ENCODE data around the gene PSMD11. TPM values are rescaled to one million over a fixed set of nuclear protein-coding genes. Genes with fewer than 3 reads are reported as not detected.

PSMD11 gene
- total RNA-seq, 1 donor from 2014 or later = 200 TPM

DNA sequence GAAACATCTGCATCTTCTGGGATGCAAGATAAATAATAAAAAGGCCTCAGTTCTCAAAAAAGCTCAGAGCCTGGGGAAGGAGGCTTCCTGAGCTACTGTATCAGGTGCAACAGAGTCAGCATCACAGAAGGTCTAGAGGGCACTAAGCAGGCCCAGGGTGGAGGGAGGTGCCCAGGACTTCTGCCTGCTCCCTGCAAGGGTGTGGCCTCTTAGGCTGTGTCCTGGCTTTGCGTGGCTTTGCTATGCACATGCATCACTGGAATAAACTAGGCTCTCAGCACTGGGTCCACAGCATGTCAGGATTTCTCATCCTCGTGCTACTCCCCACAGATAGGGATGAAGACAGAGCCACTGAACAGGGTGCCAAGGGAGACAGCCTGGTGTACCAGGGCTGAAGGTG lies 68.0 kb downstream of the PSMD11 start:
- intact Hi-C loops (cut with micrococcal nuclease) = no loop called here
- Mint-ChIP-seq H3K4me1 (ENCODE audit: low read depth) (peaks cover 16% of the 10 kb centered on the region), H3K27ac (no peak overlapping the region), H3K27me3 (ENCODE audit: low read depth) (no peaks in the 10 kb centered on the region), H3K9me3 (no peaks in the 10 kb centered on the region), H3K4me3 (ENCODE audit: low read depth) (no peak overlapping the region), H3K36me3 (ENCODE audit: low read depth) (no peaks in the 10 kb centered on the region)
- no peak for DNase-seq (ENCODE audit: low spot score)

- DNase-seq (ENCODE audit: low spot score) = no peak
- Mint-ChIP-seq H3K36me3 (ENCODE audit: low read depth) (no peaks in the 10 kb centered on the region), H3K9me3 (no peaks in the 10 kb centered on the region), H3K4me1 (ENCODE audit: low read depth) (peaks cover 26% of the 10 kb centered on the region), H3K27ac (no peak overlapping the region), H3K27me3 (ENCODE audit: low read depth) (no peaks in the 10 kb centered on the region), H3K4me3 (ENCODE audit: low read depth) (no peak overlapping the region)
- intact Hi-C loops (cut with micrococcal nuclease) = no loop called here
These were observed 69.3 kb downstream of the PSMD11 start for GRCh38 chr17:32513579-32513978.

- no peaks in the 10 kb centered on the region for H3K27me3 Mint-ChIP-seq (ENCODE audit: low read depth)
- DNase-seq (ENCODE audit: low spot score) = no peak
- intact Hi-C loops (cut with micrococcal nuclease) = no loop called here
- no peak overlapping the region for H3K27ac Mint-ChIP-seq
- no peaks in the 10 kb centered on the region for H3K36me3 Mint-ChIP-seq (ENCODE audit: low read depth)
- no peak overlapping the region for H3K4me3 Mint-ChIP-seq (ENCODE audit: low read depth)
- peaks cover 33% of the 10 kb centered on the region for H3K4me1 Mint-ChIP-seq (ENCODE audit: low read depth)
- no peaks in the 10 kb centered on the region for H3K9me3 Mint-ChIP-seq
These were observed 70.3 kb downstream of the PSMD11 start for GRCh38 chr17:32514606-32515005.

GRCh38 chr17:32515677-32516383 lies 71.5 kb downstream of the PSMD11 start:
- Mint-ChIP-seq H3K27ac (no peak overlapping the region), H3K9me3 (no peaks in the 10 kb centered on the region), H3K27me3 (ENCODE audit: low read depth) (no peaks in the 10 kb centered on the region), H3K36me3 (ENCODE audit: low read depth) (no peaks in the 10 kb centered on the region), H3K4me3 (ENCODE audit: low read depth) (no peak overlapping the region), H3K4me1 (ENCODE audit: low read depth) (peaks cover 45% of the 10 kb centered on the region)
- intact Hi-C loops (cut with micrococcal nuclease) = loop anchor here (2.0 kb wide), 1 partner anchor 23 kb away; no protein-coding TSS in a partner anchor
- DNase-seq (ENCODE audit: low spot score) = no peak

- H3K36me3 Mint-ChIP-seq (ENCODE audit: low read depth) = peaks cover 3% of the 10 kb centered on the region
- no peaks in the 10 kb centered on the region for H3K9me3 Mint-ChIP-seq
- no peaks in the 10 kb centered on the region for H3K27me3 Mint-ChIP-seq (ENCODE audit: low read depth)
- no peak overlapping the region for H3K4me3 Mint-ChIP-seq (ENCODE audit: low read depth)
- no peak for DNase-seq (ENCODE audit: low spot score)
- intact Hi-C loops (cut with micrococcal nuclease) = loop anchor here (2.0 kb wide), 1 partner anchor 24 kb away; no protein-coding TSS in a partner anchor
- peaks cover 51% of the 10 kb centered on the region for H3K4me1 Mint-ChIP-seq (ENCODE audit: low read depth)
- no peak overlapping the region for H3K27ac Mint-ChIP-seq
These were observed 72.1 kb downstream of the PSMD11 start for GRCh38 chr17:32516450-32516849.

DNA sequence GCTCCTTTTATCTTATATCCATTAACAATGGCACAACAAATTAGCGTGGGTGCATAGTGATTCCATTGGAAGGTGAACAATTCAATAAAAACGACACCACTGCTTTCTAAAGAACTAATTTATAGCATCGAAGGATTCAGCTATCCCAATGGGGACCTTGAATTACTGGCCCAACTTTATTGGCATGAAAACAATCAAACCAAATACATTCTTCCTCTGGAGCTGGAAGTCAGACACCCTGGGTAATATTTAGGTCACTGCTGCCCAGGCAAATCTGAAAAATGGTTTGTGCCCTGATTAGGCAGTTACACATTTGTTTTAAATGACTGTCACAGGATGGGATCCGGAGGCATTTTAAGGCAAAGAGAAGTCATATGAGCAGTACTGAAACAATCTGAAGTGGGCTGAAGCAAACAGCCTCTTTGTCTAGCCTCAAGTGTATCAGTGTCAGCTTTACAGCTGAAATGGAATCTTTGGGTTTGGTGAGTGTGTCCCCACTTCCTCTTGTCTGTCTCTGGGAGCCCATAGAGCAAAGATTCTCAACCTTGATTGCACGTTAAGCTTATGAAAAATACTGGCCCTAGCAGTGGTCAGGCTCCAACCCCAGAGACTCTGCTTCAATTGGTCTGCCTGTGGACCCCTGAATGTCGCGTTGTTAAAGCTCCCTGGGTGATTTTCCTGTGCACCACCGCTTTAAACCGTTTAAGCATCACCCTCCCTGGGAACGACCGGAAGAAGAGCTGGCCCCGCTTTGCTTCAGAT lies 72.8 kb downstream of the PSMD11 start:
- intact Hi-C loops (cut with micrococcal nuclease) = loop anchor here (1.0 to 2.0 kb wide), 2 partner anchors 14 to 24 kb away; no protein-coding TSS in a partner anchor

DNA sequence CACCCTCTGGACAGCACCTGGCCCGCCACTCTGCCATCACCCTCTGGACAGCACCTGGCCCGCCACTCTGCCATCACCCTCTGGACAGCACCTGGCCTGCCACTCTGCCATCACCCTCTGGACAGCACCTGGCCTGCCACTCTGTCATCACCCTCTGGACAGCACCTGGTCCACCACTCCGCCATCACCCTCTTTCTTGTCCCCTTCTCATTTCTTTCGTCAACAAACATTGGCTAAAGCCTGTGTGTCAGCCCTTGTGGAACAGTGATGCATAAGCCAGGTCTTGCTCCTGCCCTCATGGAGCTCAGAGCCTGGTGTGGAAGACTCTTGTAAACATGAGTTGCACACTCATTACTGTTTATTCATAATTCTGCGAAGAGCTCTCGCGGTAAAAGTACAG lies 73.7 kb downstream of the PSMD11 start:
- Mint-ChIP-seq H3K27me3 (ENCODE audit: low read depth) (no peaks in the 10 kb centered on the region), H3K4me3 (ENCODE audit: low read depth) (no peak overlapping the region), H3K9me3 (no peaks in the 10 kb centered on the region), H3K4me1 (ENCODE audit: low read depth) (peaks cover 59% of the 10 kb centered on the region), H3K36me3 (ENCODE audit: low read depth) (peaks cover 7% of the 10 kb centered on the region), H3K27ac (peak overlapping the region; percentile 68)
- intact Hi-C loops (cut with micrococcal nuclease) = loop anchor here (1.0 to 2.0 kb wide), 2 partner anchors 15 to 25 kb away; no protein-coding TSS in a partner anchor
- no peak for DNase-seq (ENCODE audit: low spot score)

More for the DNA sequence above, 72.8 kb downstream of the PSMD11 start:
- no peaks in the 10 kb centered on the region for H3K9me3 Mint-ChIP-seq
- H3K36me3 Mint-ChIP-seq (ENCODE audit: low read depth) = peaks cover 3% of the 10 kb centered on the region
- H3K4me3 Mint-ChIP-seq (ENCODE audit: low read depth) = peak overlapping the region; percentile 30
- peak overlapping the region; percentile 80 for H3K27ac Mint-ChIP-seq
- peaks cover 52% of the 10 kb centered on the region for H3K4me1 Mint-ChIP-seq (ENCODE audit: low read depth)
- no peaks in the 10 kb centered on the region for H3K27me3 Mint-ChIP-seq (ENCODE audit: low read depth)
- DNase-seq (ENCODE audit: low spot score) = no peak

DNA sequence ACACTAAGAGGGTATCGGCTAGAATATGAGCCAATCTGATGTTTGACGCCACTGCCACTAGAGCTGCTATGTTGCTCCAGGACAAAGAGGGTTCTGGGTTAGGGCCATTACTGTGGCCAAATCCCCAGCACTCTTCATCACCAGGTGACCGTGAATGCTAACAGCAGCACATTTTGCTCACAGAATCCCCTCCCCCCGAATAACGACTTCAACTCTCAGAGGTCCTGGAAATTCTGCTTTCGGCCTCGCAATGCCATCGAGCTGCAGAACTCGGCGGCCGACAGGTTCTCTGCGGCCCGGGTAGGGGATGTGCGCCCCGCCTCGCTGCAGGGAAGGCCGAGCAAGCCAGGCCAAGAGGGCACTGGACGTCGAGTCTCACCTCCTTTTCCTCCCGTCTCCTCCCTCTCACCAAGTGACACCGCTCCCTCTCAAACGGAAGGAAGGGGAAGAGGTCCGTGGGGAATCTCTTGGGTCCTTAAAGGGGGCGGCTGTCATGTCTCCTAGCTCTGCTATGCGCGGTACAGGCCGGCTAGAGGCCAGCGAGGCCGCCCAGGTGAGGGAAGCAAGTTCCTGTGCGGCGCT lies 74.4 kb downstream of the PSMD11 start:
- H3K27me3 Mint-ChIP-seq (ENCODE audit: low read depth) = no peaks in the 10 kb centered on the region
- H3K27ac Mint-ChIP-seq = no peak overlapping the region
- H3K36me3 Mint-ChIP-seq (ENCODE audit: low read depth) = peaks cover 7% of the 10 kb centered on the region
- peaks cover 60% of the 10 kb centered on the region for H3K4me1 Mint-ChIP-seq (ENCODE audit: low read depth)
- H3K4me3 Mint-ChIP-seq (ENCODE audit: low read depth) = peak overlapping the region; percentile 31
- no peaks in the 10 kb centered on the region for H3K9me3 Mint-ChIP-seq
- intact Hi-C loops (cut with micrococcal nuclease) = no loop called here
- no peak for DNase-seq (ENCODE audit: low spot score)

GRCh38 chr17:32519228-32520103 lies 75.2 kb downstream of the PSMD11 start:
- Mint-ChIP-seq H3K9me3 (no peaks in the 10 kb centered on the region), H3K27ac (peak overlapping the region; percentile 93), H3K4me3 (ENCODE audit: low read depth) (peak overlapping the region; percentile 74), H3K4me1 (ENCODE audit: low read depth) (peaks cover 67% of the 10 kb centered on the region), H3K27me3 (ENCODE audit: low read depth) (no peaks in the 10 kb centered on the region), H3K36me3 (ENCODE audit: low read depth) (peaks cover 7% of the 10 kb centered on the region)
- DNase-seq (ENCODE audit: low spot score) = peak; percentile 55
- intact Hi-C loops (cut with micrococcal nuclease) = loop anchor here (2.0 to 10.0 kb wide), 3 partner anchors 39 to 1865 kb away; no protein-coding TSS in a partner anchor

DNA sequence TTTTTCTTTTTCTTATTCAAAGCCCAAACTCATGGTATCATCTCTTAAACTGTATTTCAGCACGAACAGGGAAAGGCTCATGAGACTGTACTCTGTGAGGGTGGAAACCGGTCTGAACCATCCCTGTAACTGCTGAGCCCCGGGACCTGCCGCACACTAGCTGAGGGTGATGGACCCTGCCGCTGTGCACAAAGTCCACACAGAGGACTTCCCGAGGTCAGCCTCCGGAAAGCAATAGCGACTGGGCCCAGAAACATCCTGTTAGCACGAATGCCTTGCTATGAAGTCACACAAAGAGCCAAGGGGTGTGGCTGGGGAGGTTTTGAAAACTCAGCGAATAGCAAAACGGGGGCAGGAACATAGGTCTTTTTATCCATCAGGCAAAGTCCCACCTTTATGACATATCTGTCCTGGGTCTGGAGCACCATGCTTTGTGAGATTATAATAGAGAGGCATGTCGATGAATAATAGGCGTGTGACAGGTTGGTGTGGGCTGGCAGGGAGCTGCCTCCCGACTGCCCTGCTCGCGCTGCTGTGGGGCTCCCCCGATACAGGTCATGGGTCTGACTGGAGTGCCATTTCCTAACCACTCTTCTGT lies 75.9 kb downstream of the PSMD11 start:
- Mint-ChIP-seq H3K27ac (peak overlapping the region; percentile 93), H3K27me3 (ENCODE audit: low read depth) (no peaks in the 10 kb centered on the region), H3K9me3 (no peaks in the 10 kb centered on the region), H3K4me1 (ENCODE audit: low read depth) (peaks cover 72% of the 10 kb centered on the region), H3K4me3 (ENCODE audit: low read depth) (peak overlapping the region; percentile 74), H3K36me3 (ENCODE audit: low read depth) (peaks cover 7% of the 10 kb centered on the region)
- peak; percentile 35 for DNase-seq (ENCODE audit: low spot score)
- intact Hi-C loops (cut with micrococcal nuclease) = loop anchor here (2.0 to 10.0 kb wide), 3 partner anchors 39 to 1865 kb away; no protein-coding TSS in a partner anchor

DNA sequence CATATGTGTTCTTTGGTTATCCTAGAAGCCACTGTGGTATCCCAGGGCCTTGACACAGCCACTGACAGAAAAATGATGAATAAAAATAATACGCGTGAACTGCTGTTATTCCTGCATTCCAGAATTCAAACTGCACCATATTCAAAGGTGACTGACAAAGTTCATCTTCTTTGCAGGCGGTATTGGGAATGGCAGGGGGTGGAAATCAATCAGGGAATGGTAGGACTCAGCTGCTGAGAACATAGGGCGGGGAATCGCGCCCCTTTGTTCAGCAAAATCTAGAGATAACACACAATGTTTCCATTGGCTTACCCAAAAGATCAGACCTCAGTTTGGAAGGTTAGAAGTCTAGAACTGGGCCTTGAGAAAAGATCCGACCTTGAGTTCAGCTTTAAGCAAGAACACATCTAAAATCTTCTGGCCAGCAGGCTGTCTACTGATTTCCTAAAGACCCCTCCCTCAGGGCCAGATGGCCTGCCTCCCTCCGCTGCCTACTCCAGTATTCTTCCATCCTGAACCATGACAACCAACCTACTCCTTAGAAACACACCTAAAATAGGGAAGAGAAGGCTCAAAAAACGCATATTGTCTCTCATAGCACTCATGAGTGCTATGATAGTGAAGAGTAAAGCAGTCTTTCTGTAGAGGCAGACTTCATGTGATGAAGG lies 76.6 kb downstream of the PSMD11 start:
- Mint-ChIP-seq H3K4me3 (ENCODE audit: low read depth) (no peak overlapping the region), H3K4me1 (ENCODE audit: low read depth) (peaks cover 77% of the 10 kb centered on the region), H3K9me3 (no peaks in the 10 kb centered on the region), H3K27ac (peak overlapping the region; percentile 93), H3K36me3 (ENCODE audit: low read depth) (peaks cover 8% of the 10 kb centered on the region), H3K27me3 (ENCODE audit: low read depth) (no peaks in the 10 kb centered on the region)
- no peak for DNase-seq (ENCODE audit: low spot score)
- intact Hi-C loops (cut with micrococcal nuclease) = loop anchor here (2.0 to 10.0 kb wide), 3 partner anchors 38 to 1864 kb away; no protein-coding TSS in a partner anchor
